HEK293 (cell line): ENCODE measurements around the gene MT2A.

ENCODE experiments used
- KLF8 ChIP-seq: fragments of 450-650 bp; formaldehyde crosslinking; IDR thresholded peaks from 2 replicates; pipeline ENCODE4 v1.5.1; 2016; ENCODE audit warnings: missing biosample characterization, missing genetic modification characterization
- TRIM28 ChIP-seq: IDR thresholded peaks from 2 replicates; pipeline ENCODE4 v1.6.1; 2011; ENCODE audit warnings: low read length, control low read depth, borderline replicate concordance
- ZBTB7A ChIP-seq: fragments of 450-650 bp; formaldehyde crosslinking; IDR thresholded peaks from 2 replicates; pipeline ENCODE4 v1.5.1; 2016; ENCODE audit warnings: low read depth, missing biosample characterization, missing genetic modification characterization
- ZNF19 ChIP-seq: fragments of 450-650 bp; formaldehyde crosslinking; IDR thresholded peaks from 2 replicates; pipeline ENCODE4; 2016; ENCODE audit warnings: missing biosample characterization, missing genetic modification characterization, low read depth
- ZNF280C ChIP-seq: fragments of 450-650 bp; formaldehyde crosslinking; IDR thresholded peaks from 2 replicates; pipeline ENCODE4 v1.5.1; 2016; ENCODE audit warnings: missing biosample characterization, missing genetic modification characterization
- ZNF302 ChIP-seq: fragments of 450-650 bp; formaldehyde crosslinking; IDR thresholded peaks from 2 replicates; pipeline ENCODE4 v1.5.1; 2016; ENCODE audit warnings: missing biosample characterization, missing genetic modification characterization, low read depth
- ZNF510 ChIP-seq: fragments of 450-650 bp; formaldehyde crosslinking; IDR thresholded peaks from 2 replicates; pipeline ENCODE4 v1.5.1; 2018; ENCODE audit warnings: mild to moderate bottlenecking, missing genetic modification characterization, missing biosample characterization; ENCODE audit not compliant: insufficient replicate concordance
- ZNF530 ChIP-seq: fragments of 450-650 bp; formaldehyde crosslinking; IDR thresholded peaks from 2 replicates; pipeline ENCODE4 v1.5.1; 2016; ENCODE audit warnings: low read depth, missing biosample characterization, missing genetic modification characterization
- ZNF692 ChIP-seq: fragments of 450-650 bp; formaldehyde crosslinking; IDR thresholded peaks from 2 replicates; pipeline ENCODE4 v1.5.1; 2016; ENCODE audit warnings: missing biosample characterization, missing genetic modification characterization
- ZSCAN16 ChIP-seq: fragments of 450-650 bp; formaldehyde crosslinking; IDR thresholded peaks from 2 replicates; pipeline ENCODE4 v1.5.1; 2016; ENCODE audit warnings: missing biosample characterization, missing genetic modification characterization
- TF ChIP-seq, protein P1 (sequence below): fragments of 450-650 bp; formaldehyde crosslinking; IDR thresholded peaks from 2 replicates; pipeline ENCODE4 v1.5.1; 2016; ENCODE audit warnings: missing biosample characterization, missing genetic modification characterization

- TF ChIP-seq ZNF302 (tag by site-specific recombination) (no peak), TRIM28 (no peak), ZNF530 (no peak), ZBTB7A (no peak), KLF8 (tag by site-specific recombination) (no peak), ZNF19 (tag by site-specific recombination) (no peak), ZNF692 (no peak), ZNF510 (no peak), ZNF280C (no peak), ZSCAN16 (no peak)
- TF ChIP-seq, protein P1, sequence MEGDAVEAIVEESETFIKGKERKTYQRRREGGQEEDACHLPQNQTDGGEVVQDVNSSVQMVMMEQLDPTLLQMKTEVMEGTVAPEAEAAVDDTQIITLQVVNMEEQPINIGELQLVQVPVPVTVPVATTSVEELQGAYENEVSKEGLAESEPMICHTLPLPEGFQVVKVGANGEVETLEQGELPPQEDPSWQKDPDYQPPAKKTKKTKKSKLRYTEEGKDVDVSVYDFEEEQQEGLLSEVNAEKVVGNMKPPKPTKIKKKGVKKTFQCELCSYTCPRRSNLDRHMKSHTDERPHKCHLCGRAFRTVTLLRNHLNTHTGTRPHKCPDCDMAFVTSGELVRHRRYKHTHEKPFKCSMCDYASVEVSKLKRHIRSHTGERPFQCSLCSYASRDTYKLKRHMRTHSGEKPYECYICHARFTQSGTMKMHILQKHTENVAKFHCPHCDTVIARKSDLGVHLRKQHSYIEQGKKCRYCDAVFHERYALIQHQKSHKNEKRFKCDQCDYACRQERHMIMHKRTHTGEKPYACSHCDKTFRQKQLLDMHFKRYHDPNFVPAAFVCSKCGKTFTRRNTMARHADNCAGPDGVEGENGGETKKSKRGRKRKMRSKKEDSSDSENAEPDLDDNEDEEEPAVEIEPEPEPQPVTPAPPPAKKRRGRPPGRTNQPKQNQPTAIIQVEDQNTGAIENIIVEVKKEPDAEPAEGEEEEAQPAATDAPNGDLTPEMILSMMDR, result no peak
These were observed 9.8 kb downstream of the MT2A start for GRCh38 chr16:56618138-56618537.
